Vagina (tissue), 2 donors: ENCODE results near the gene PTPRN2. TPM values are rescaled to one million over a fixed set of nuclear protein-coding genes. Genes with fewer than 3 reads are reported as not detected.

Source experiments
- DNase-seq, 2 donors: peaks; one replicate each; pipeline ENCODE4 v3.0.0-alpha.2; 2017; ENCODE audit errors: extremely low spot score in 2 of 2
- H3K27ac ChIP-seq: fragments of 200-600 bp; sonication (generic); one replicate; pipeline ENCODE4 v1.5.1; 2019
- H3K27me3 ChIP-seq: fragments of 200-600 bp; sonication (generic); one replicate; pipeline ENCODE4 v1.5.1; 2019
- H3K36me3 ChIP-seq, 2 donors: fragments of 200-600 bp; sonication (generic); one replicate each; pipeline ENCODE4 v1.5.1; 2017 to 2019
- H3K4me1 ChIP-seq: fragments of 200-600 bp; sonication (generic); one replicate; pipeline ENCODE4 v1.5.1; 2019
- H3K4me3 ChIP-seq, 2 donors: fragments of 200-600 bp; sonication (generic); 1 replicate in 1 of 2; 2 replicates in 1 of 2; pipeline ENCODE4 v1.5.1; 2016 to 2019
- H3K9me3 ChIP-seq: fragments of 200-600 bp; sonication (generic); one replicate; pipeline ENCODE4 v1.5.1; 2019
- CTCF ChIP-seq, 3 experiments: fragments of 450-650 bp in 2 of 3; fragments of 200-600 bp in 1 of 3; sonication (generic) in 1 of 3; IDR thresholded peaks; one replicate each; pipeline ENCODE4 v1.5.1; 2017 to 2019; ENCODE audit warnings: antibody characterized with exemption in 3 of 3, mild to moderate bottlenecking in 2 of 3, moderate library complexity in 2 of 3
- POLR2A ChIP-seq, 2 donors: fragments of 450-650 bp; IDR thresholded peaks; one replicate each; pipeline ENCODE4 v1.6.1; 2017; ENCODE audit warnings: antibody characterized with exemption in 2 of 2, mild to moderate bottlenecking in 2 of 2, moderate library complexity in 2 of 2
- POLR2AphosphoS5 ChIP-seq, 2 donors: sonication (generic); formaldehyde crosslinking; IDR thresholded peaks; one replicate each; pipeline ENCODE4 v1.9.0; 2017; ENCODE audit warnings: antibody characterized with exemption in 2 of 2, mild to moderate bottlenecking in 2 of 2, low read depth in 1 of 2; ENCODE audit not compliant: insufficient read depth in 1 of 2
- intact Hi-C: fragments of 100-400 bp; cut with DNase I; formaldehyde crosslinking; loops from one replicate; pipeline ENCODE4 v1.15.1; 2023
- total RNA-seq: library from RNA; depleted of rRNA; stranded (reverse); fragments of >200 nt; gene quantifications from one replicate; pipeline ENCODE4 v1.2.3, GENCODE V29; 2016

The PTPRN2 gene
- total RNA-seq, 1 donor from 2014 or later: 7.4 TPM

GRCh38 chr7:158282461-158283001 is 305.1 kb downstream of the PTPRN2 start:
- no peak overlapping the region for H3K4me3 ChIP-seq
- no peaks in the 10 kb centered on the region for H3K36me3 ChIP-seq
- no peaks in the 10 kb centered on the region for H3K27me3 ChIP-seq
- no peaks in the 10 kb centered on the region for H3K9me3 ChIP-seq
- no peak overlapping the region for H3K27ac ChIP-seq
- H3K4me1 ChIP-seq: no peaks in the 10 kb centered on the region
- intact Hi-C loops: no loop called here
- DNase-seq: no peak
- TF ChIP-seq POLR2A (IDR thresholded peaks at IDR 0.05): no peak
- TF ChIP-seq POLR2AphosphoS5 (IDR thresholded peaks at IDR 0.05; ENCODE audit: insufficient read depth in 1 of 2, low read depth in 1 of 2): no peak
- no peak for TF ChIP-seq CTCF (IDR thresholded peaks at IDR 0.05)

GRCh38 chr7:158281441-158281840 is 306.2 kb downstream of the PTPRN2 start:
- no peak for TF ChIP-seq POLR2A (IDR thresholded peaks at IDR 0.05)
- no peak for TF ChIP-seq CTCF (IDR thresholded peaks at IDR 0.05)
- no peak for TF ChIP-seq POLR2AphosphoS5 (IDR thresholded peaks at IDR 0.05; ENCODE audit: insufficient read depth in 1 of 2, low read depth in 1 of 2)
- no peak overlapping the region for H3K4me3 ChIP-seq
- no peak overlapping the region for H3K27ac ChIP-seq
- no peak for DNase-seq
- intact Hi-C loops: loop anchor here (2.0 kb wide), 1 partner anchor 21 kb away; no protein-coding TSS in a partner anchor
- no peaks in the 10 kb centered on the region for H3K4me1 ChIP-seq
- H3K9me3 ChIP-seq: no peaks in the 10 kb centered on the region
- H3K36me3 ChIP-seq: no peaks in the 10 kb centered on the region
- H3K27me3 ChIP-seq: no peaks in the 10 kb centered on the region

- Histone ChIP-seq H3K27ac (no peak overlapping the region), H3K36me3 (no peaks in the 10 kb centered on the region), H3K4me1 (no peaks in the 10 kb centered on the region), H3K4me3 (no peak overlapping the region), H3K9me3 (no peaks in the 10 kb centered on the region), H3K27me3 (no peaks in the 10 kb centered on the region)
- no peak for DNase-seq
- intact Hi-C loops: loop anchor here (2.0 kb wide), 1 partner anchor 22 kb away; no protein-coding TSS in a partner anchor
- TF ChIP-seq CTCF (IDR thresholded peaks at IDR 0.05): no peak
- TF ChIP-seq POLR2AphosphoS5 (IDR thresholded peaks at IDR 0.05; ENCODE audit: insufficient read depth in 1 of 2, low read depth in 1 of 2): no peak
- no peak for TF ChIP-seq POLR2A (IDR thresholded peaks at IDR 0.05)
These were observed 307.0 kb downstream of the PTPRN2 start for GRCh38 chr7:158280448-158281144.

- H3K27me3 ChIP-seq: no peaks in the 10 kb centered on the region
- intact Hi-C loops: loop anchor here (2.0 kb wide), 1 partner anchor 23 kb away; no protein-coding TSS in a partner anchor
- H3K36me3 ChIP-seq: no peaks in the 10 kb centered on the region
- H3K9me3 ChIP-seq: no peaks in the 10 kb centered on the region
- no peak for DNase-seq
- H3K27ac ChIP-seq: no peak overlapping the region
- TF ChIP-seq CTCF (IDR thresholded peaks at IDR 0.05) (no peak), POLR2A (IDR thresholded peaks at IDR 0.05) (no peak), POLR2AphosphoS5 (IDR thresholded peaks at IDR 0.05; ENCODE audit: insufficient read depth in 1 of 2, low read depth in 1 of 2) (no peak)
- H3K4me3 ChIP-seq: no peak overlapping the region
- H3K4me1 ChIP-seq: no peaks in the 10 kb centered on the region
These were observed 307.8 kb downstream of the PTPRN2 start for GRCh38 chr7:158279539-158280447.
